HEK293 (cell line): Measurements from ENCODE around the gene ZNF608.

Experiments
- BCL11A ChIP-seq: fragments of 450-650 bp; formaldehyde crosslinking; IDR thresholded peaks from 2 replicates; pipeline ENCODE4 v1.5.1; 2016; ENCODE audit warnings: low read depth, missing biosample characterization, missing genetic modification characterization
- ZBTB7A ChIP-seq: fragments of 450-650 bp; formaldehyde crosslinking; IDR thresholded peaks from 2 replicates; pipeline ENCODE4 v1.5.1; 2016; ENCODE audit warnings: low read depth, missing biosample characterization, missing genetic modification characterization
- ZNF350 ChIP-seq: fragments of 450-650 bp; formaldehyde crosslinking; IDR thresholded peaks from 2 replicates; pipeline ENCODE4 v1.5.0; 2017; ENCODE audit warnings: missing biosample characterization, mild to moderate bottlenecking, missing genetic modification characterization
- ZNF433 ChIP-seq: fragments of 450-650 bp; formaldehyde crosslinking; IDR thresholded peaks from 2 replicates; pipeline ENCODE4 v1.5.1; 2016; ENCODE audit warnings: missing biosample characterization, missing genetic modification characterization, low read depth
- ZNF561 ChIP-seq: fragments of 450-650 bp; IDR thresholded peaks from 2 replicates; pipeline ENCODE4 v1.5.1; 2018; ENCODE audit warnings: missing biosample characterization, missing genetic modification characterization, borderline replicate concordance
- ZNF776 ChIP-seq: fragments of 450-650 bp; formaldehyde crosslinking; IDR thresholded peaks from 2 replicates; pipeline ENCODE4 v1.5.0; 2017; ENCODE audit warnings: missing biosample characterization, missing genetic modification characterization, borderline replicate concordance
- TF ChIP-seq, protein P1 (sequence below): fragments of 450-650 bp; formaldehyde crosslinking; IDR thresholded peaks from 2 replicates; pipeline ENCODE4 v1.5.1; 2016; ENCODE audit warnings: missing biosample characterization, missing genetic modification characterization

DNA sequence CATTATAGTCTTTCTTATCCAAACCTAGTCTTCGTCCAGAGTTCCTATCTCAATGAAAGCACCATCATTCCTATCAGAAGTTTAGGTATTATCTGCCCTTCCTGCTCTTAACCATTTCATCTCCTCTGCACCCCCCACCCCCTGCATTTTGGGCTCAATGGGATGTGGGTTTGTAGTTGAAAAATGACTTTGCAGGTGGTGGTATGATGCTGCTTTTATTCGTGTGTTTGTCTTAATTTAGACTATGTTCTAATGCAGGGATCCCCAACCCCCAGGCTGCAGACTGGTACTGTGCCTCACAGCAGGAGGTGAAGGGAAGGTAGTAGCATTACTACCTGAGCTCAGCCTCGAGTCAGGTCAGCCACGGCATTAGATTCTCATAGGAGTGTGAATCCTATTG lies 49.4 kb upstream of the ZNF608 start:
- TF ChIP-seq, protein P1, sequence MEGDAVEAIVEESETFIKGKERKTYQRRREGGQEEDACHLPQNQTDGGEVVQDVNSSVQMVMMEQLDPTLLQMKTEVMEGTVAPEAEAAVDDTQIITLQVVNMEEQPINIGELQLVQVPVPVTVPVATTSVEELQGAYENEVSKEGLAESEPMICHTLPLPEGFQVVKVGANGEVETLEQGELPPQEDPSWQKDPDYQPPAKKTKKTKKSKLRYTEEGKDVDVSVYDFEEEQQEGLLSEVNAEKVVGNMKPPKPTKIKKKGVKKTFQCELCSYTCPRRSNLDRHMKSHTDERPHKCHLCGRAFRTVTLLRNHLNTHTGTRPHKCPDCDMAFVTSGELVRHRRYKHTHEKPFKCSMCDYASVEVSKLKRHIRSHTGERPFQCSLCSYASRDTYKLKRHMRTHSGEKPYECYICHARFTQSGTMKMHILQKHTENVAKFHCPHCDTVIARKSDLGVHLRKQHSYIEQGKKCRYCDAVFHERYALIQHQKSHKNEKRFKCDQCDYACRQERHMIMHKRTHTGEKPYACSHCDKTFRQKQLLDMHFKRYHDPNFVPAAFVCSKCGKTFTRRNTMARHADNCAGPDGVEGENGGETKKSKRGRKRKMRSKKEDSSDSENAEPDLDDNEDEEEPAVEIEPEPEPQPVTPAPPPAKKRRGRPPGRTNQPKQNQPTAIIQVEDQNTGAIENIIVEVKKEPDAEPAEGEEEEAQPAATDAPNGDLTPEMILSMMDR (tag by site-specific recombination), result no peak
- TF ChIP-seq ZNF350 (tag by site-specific recombination), result no peak
- TF ChIP-seq ZNF776, result no peak
- TF ChIP-seq ZBTB7A (tag by site-specific recombination), result no peak
- no peak for TF ChIP-seq ZNF561 (tag by site-specific recombination)
- TF ChIP-seq ZNF433 (tag by site-specific recombination), result no peak
- no peak for TF ChIP-seq BCL11A (tag by site-specific recombination)
